Naive B cell (primary cell): Measurements from ENCODE around the gene CRACDL. TPM values are rescaled to one million over a fixed set of nuclear protein-coding genes. Genes with fewer than 3 reads are reported as not detected.
A peak's percentile ranks its signal among the peaks of the same experiment; 100 is the strongest.
"Not testable (repeated sequence)": the region's sequence is repeated elsewhere in the genome, so short reads cannot be mapped to it uniquely, and the experiment has no call there.

Experiments
- ATAC-seq, 2 donors: fragments of 150-1000 bp; cut with Tn5 transposase; 2 replicates each; pipeline ENCODE4 v1.10.0; 2021; ENCODE audit warnings: low read depth in 2 of 2, mild to moderate bottlenecking in 2 of 2, moderate library complexity in 2 of 2
- DNase-seq: peaks from one replicate; pipeline ENCODE4 v3.0.0; 2022
- H3K27ac Mint-ChIP-seq, 6 donors: one replicate each; pipeline ENCODE4 v1.8.0; 2020 to 2022; ENCODE audit warnings: mild to moderate bottlenecking in 6 of 6, mixed read lengths in 6 of 6, moderate library complexity in 5 of 6, inconsistent platforms in 2 of 6
- H3K27me3 Mint-ChIP-seq, 3 donors: one replicate each; pipeline ENCODE4 v1.8.0; 2021 to 2022; ENCODE audit warnings: mixed read lengths in 3 of 3, mild to moderate bottlenecking in 1 of 3
- H3K36me3 Mint-ChIP-seq, 2 donors: one replicate each; pipeline ENCODE4 v1.8.0; 2020 to 2022; ENCODE audit warnings: mixed read lengths in 2 of 2, inconsistent platforms in 1 of 2, mild to moderate bottlenecking in 1 of 2
- H3K4me1 Mint-ChIP-seq, 3 donors: one replicate each; pipeline ENCODE4 v1.8.0; 2020 to 2022; ENCODE audit warnings: mixed read lengths in 3 of 3, inconsistent platforms in 1 of 3, mild to moderate bottlenecking in 1 of 3, moderate library complexity in 1 of 3
- H3K4me3 Mint-ChIP-seq, 8 donors: one replicate each; pipeline ENCODE4 v1.8.0; 2020 to 2022; ENCODE audit warnings: mild to moderate bottlenecking in 8 of 8, mixed read lengths in 8 of 8, moderate library complexity in 8 of 8, inconsistent platforms in 2 of 8
- H3K9me3 Mint-ChIP-seq, 7 donors: one replicate each; pipeline ENCODE4 v1.8.0; 2020 to 2022; ENCODE audit warnings: mixed read lengths in 7 of 7, mild to moderate bottlenecking in 5 of 7, inconsistent platforms in 2 of 7, moderate library complexity in 1 of 7
- polyA plus RNA-seq, 6 donors: library from polyadenylated mRNA; unstranded; fragments of 300-500 nt; fragmentation: Illumina TruSeq; gene quantifications; one replicate each; pipeline ENCODE4 v1.2.3, GENCODE V29; 2021; ENCODE audit warnings: low read depth in 6 of 6

The CRACDL gene
- polyA plus RNA-seq, 6 donors from 2014 or later, result not detected

GRCh38 chr2:98883780-98884211 is 52.2 kb downstream of the CRACDL start:
- H3K4me3 Mint-ChIP-seq, result no peak overlapping the region
- ATAC-seq (no peak), DNase-seq (no peak)
- H3K27me3 Mint-ChIP-seq, result peaks cover 3 to 53% (median 45%) of the 10 kb centered on the region in 3 donors
- peaks cover 16 to 43% (median 35%) of the 10 kb centered on the region in 7 donors for H3K9me3 Mint-ChIP-seq
- H3K27ac Mint-ChIP-seq, result no peak overlapping the region
- no peaks in the 10 kb centered on the region for H3K4me1 Mint-ChIP-seq
- H3K36me3 Mint-ChIP-seq, result peaks cover 0 to 40% of the 10 kb centered on the region in 2 donors

GRCh38 chr2:98882971-98883779 is 52.9 kb downstream of the CRACDL start:
- DNase-seq, result no peak
- ATAC-seq, result no peak
- peaks cover 3 to 47% (median 40%) of the 10 kb centered on the region in 3 donors for H3K27me3 Mint-ChIP-seq
- no peaks in the 10 kb centered on the region for H3K4me1 Mint-ChIP-seq
- H3K36me3 Mint-ChIP-seq, result peaks cover 0 to 37% of the 10 kb centered on the region in 2 donors
- H3K9me3 Mint-ChIP-seq, result peaks cover 16 to 38% (median 31%) of the 10 kb centered on the region in 7 donors
- H3K27ac Mint-ChIP-seq, result peak overlapping the region in 1 of 6 donors; percentile 59
- H3K4me3 Mint-ChIP-seq, result no peak overlapping the region

GRCh38 chr2:98882368-98882767 is 53.7 kb downstream of the CRACDL start:
- DNase-seq, result no peak
- Mint-ChIP-seq H3K4me3 (no peak overlapping the region), H3K27me3 (peaks cover 3 to 39% (median 32%) of the 10 kb centered on the region in 3 donors), H3K4me1 (no peaks in the 10 kb centered on the region), H3K27ac (no peak overlapping the region), H3K36me3 (peaks cover 0 to 29% of the 10 kb centered on the region in 2 donors), H3K9me3 (peaks cover 13 to 30% (median 23%) of the 10 kb centered on the region in 7 donors)
- ATAC-seq, result no peak

GRCh38 chr2:98881153-98881650 is 54.8 kb downstream of the CRACDL start:
- Mint-ChIP-seq H3K27me3 (peaks cover 3 to 36% (median 29%) of the 10 kb centered on the region in 3 donors), H3K9me3 (peaks cover 6 to 19% (median 14%) of the 10 kb centered on the region in 7 donors), H3K36me3 (peaks cover 0 to 18% of the 10 kb centered on the region in 2 donors), H3K4me3 (no peak overlapping the region), H3K27ac (no peak overlapping the region), H3K4me1 (no peaks in the 10 kb centered on the region)
- DNase-seq, result no peak
- no peak for ATAC-seq

GRCh38 chr2:98880266-98881152 is 55.5 kb downstream of the CRACDL start:
- ATAC-seq, result no peak
- peaks cover 0 to 11% of the 10 kb centered on the region in 2 donors for H3K36me3 Mint-ChIP-seq

GRCh38 chr2:98877658-98878057 is 58.4 kb downstream of the CRACDL start:
- not testable (repeated sequence) for DNase-seq, H3K9me3 Mint-ChIP-seq, H3K4me3 Mint-ChIP-seq, H3K27ac Mint-ChIP-seq, H3K27me3 Mint-ChIP-seq, H3K4me1 Mint-ChIP-seq, H3K36me3 Mint-ChIP-seq, ATAC-seq

More at GRCh38 chr2:98880266-98881152, 55.5 kb downstream of the CRACDL start:
- Mint-ChIP-seq H3K27ac (no peak overlapping the region), H3K4me1 (no peaks in the 10 kb centered on the region), H3K4me3 (no peak overlapping the region), H3K27me3 (peaks cover 3 to 36% (median 26%) of the 10 kb centered on the region in 3 donors), H3K9me3 (peaks cover 4 to 12% (median 8%) of the 10 kb centered on the region in 7 donors)
- DNase-seq, result no peak

- no peak for ATAC-seq
- H3K4me1 Mint-ChIP-seq, result no peaks in the 10 kb centered on the region
- no peak for DNase-seq
- H3K9me3 Mint-ChIP-seq, result no peaks in the 10 kb centered on the region
- no peak overlapping the region for H3K4me3 Mint-ChIP-seq
- H3K27me3 Mint-ChIP-seq, result peaks cover 5 to 14% (median 9%) of the 10 kb centered on the region in 3 donors
- H3K27ac Mint-ChIP-seq, result no peak overlapping the region
- H3K36me3 Mint-ChIP-seq, result no peaks in the 10 kb centered on the region
Measured at GRCh38 chr2:98876741-98877140, 59.3 kb downstream of the CRACDL start.

GRCh38 chr2:98875746-98876145 is 60.3 kb downstream of the CRACDL start:
- no peaks in the 10 kb centered on the region for H3K4me1 Mint-ChIP-seq
- no peaks in the 10 kb centered on the region for H3K36me3 Mint-ChIP-seq
- no peak overlapping the region for H3K4me3 Mint-ChIP-seq
- H3K27ac Mint-ChIP-seq, result no peak overlapping the region
- peaks cover 5 to 14% (median 9%) of the 10 kb centered on the region in 3 donors for H3K27me3 Mint-ChIP-seq
- ATAC-seq (no peak), DNase-seq (no peak)
- H3K9me3 Mint-ChIP-seq, result no peaks in the 10 kb centered on the region

GRCh38 chr2:98875081-98875728 is 60.8 kb downstream of the CRACDL start:
- DNase-seq (no peak), ATAC-seq (no peak)
- Mint-ChIP-seq H3K9me3 (no peaks in the 10 kb centered on the region), H3K27me3 (peaks cover 5 to 14% (median 6%) of the 10 kb centered on the region in 3 donors), H3K36me3 (no peaks in the 10 kb centered on the region), H3K4me1 (no peaks in the 10 kb centered on the region), H3K4me3 (no peak overlapping the region), H3K27ac (no peak overlapping the region)

GRCh38 chr2:98874186-98874689 is 61.8 kb downstream of the CRACDL start:
- ATAC-seq (no peak), DNase-seq (no peak)
- H3K36me3 Mint-ChIP-seq, result no peaks in the 10 kb centered on the region
- H3K4me3 Mint-ChIP-seq, result no peak overlapping the region
- no peaks in the 10 kb centered on the region for H3K9me3 Mint-ChIP-seq
- peaks cover 0 to 11% (median 0%) of the 10 kb centered on the region in 3 donors for H3K27me3 Mint-ChIP-seq
- H3K27ac Mint-ChIP-seq, result no peak overlapping the region
- H3K4me1 Mint-ChIP-seq, result peaks cover 0 to 4% (median 0%) of the 10 kb centered on the region in 3 donors

GRCh38 chr2:98872526-98872925 is 63.5 kb downstream of the CRACDL start:
- Mint-ChIP-seq H3K4me1 (peaks cover 0 to 4% (median 0%) of the 10 kb centered on the region in 3 donors), H3K9me3 (no peaks in the 10 kb centered on the region), H3K4me3 (no peak overlapping the region), H3K36me3 (no peaks in the 10 kb centered on the region), H3K27me3 (peaks cover 0 to 11% (median 0%) of the 10 kb centered on the region in 3 donors), H3K27ac (no peak overlapping the region)
- no peak for DNase-seq
- no peak for ATAC-seq

GRCh38 chr2:98871506-98871905 is 64.5 kb downstream of the CRACDL start:
- Mint-ChIP-seq H3K4me3 (no peak overlapping the region), H3K27me3 (peaks cover 0 to 11% (median 0%) of the 10 kb centered on the region in 3 donors), H3K36me3 (no peaks in the 10 kb centered on the region), H3K4me1 (peaks cover 0 to 4% (median 0%) of the 10 kb centered on the region in 3 donors), H3K9me3 (no peaks in the 10 kb centered on the region), H3K27ac (no peak overlapping the region)
- ATAC-seq, result no peak
- DNase-seq, result no peak
